GDM1 (cell line): ENCODE results near the gene CANX.

ENCODE experiments used
- DNase-seq: peaks from one replicate; lab custom pipeline; 2025; lab: John Stamatoyannopoulos, UW

Gene CANX

DNA sequence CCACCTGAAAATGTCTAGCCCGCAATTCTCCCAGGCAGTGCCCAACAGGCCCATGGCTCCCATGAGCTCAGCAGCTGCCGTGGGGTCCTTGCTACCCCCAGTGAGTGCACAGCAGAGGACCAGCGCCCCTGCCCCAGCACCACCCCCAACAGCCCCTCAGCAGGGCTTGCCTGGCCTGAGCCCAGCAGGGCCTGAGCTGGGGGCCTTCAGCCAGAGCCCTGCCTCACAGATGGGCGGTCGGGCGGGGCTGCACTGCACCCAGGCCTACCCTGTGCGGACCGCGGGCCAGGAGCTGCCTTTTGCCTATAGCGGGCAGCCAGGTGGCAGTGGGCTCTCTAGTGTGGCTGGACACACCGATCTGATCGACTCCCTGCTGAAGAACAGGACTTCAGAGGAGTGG lies 75.7 kb downstream of the CANX start:
- DNase-seq, result no peak

GRCh38 chr5:179776411-179776938 lies 77.7 kb downstream of the CANX start:
- no peak for DNase-seq

- no peak for DNase-seq
Observed at GRCh38 chr5:179777456-179777855, 78.7 kb downstream of the CANX start.

DNA sequence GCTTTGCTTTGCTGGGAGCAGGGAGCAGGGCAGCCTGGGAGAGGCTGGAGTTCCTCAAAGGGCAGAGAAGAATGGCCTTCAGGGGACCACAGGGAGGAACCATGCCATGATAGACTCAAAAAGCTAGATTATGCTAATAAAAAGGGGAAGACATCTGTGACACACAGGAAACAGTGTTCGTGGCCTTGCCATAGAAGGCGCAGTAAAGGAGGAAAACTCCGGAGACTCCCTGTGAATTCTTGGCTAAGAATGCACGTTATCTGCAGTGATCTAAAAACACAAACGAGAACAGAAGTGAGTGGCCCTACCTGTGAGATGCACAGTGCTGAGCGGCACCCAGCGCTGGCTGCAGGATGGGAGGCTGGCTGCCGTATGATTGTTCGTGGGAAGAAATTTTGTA lies 79.1 kb downstream of the CANX start:
- DNase-seq, result no peak

DNA sequence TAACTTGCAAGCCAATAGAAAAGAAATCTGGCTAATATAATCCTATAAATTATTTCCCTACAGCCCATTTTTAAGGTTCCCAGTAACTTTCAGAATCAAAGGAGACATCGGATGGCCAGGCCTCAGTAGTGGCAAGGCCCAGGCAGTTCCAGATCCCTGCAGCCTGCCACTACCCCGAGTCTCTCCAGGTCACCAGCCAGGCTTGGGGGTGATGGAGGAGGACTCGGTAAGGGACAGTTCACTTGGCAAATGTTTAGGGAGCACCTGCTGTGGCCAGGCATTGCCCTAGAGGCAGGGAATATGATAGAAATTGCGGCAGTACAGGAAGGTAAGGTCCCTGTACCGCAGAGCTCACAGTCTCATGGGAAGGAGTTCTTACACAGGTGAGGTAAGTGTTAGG lies 79.8 kb downstream of the CANX start:
- no peak for DNase-seq

DNA sequence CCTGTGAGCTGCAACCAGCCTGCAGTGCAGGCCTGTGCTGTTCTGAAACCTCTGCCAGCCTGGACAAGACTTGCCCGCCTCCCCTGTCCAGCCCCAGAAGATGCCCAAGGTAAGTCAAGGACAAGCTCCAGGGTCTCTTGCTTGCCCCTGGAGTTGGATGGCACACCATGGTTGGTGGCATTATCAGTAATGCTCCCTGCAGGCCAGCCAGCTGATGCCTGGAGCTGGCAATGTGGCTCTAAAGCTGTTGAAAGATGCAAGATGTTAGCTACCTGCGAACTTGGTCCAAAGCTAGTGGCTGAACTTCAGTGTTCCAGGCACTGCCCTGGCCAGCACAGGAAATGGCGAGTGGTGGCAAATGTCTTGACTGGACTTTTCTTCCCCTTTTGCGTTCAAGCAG lies 81.1 kb downstream of the CANX start:
- no peak for DNase-seq

DNA sequence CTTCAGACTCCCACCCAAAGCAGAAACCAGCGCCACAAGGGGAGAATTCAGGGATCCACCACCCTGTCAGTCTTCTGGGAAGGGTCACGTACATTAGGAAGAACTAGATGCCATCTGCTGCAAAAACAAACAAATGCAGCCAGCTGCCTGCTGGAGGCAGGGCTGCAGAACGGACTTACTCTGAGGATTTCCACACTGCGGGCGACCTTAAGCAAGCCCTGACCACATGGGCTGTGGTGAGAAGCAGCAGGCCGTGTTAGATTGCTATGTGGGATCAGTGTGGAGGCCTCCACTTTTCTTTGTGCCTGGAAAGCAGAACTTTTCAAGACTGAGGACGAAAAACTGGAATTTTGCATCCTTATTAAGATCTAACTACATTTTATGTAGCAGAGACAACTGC lies 81.6 kb downstream of the CANX start:
- no peak for DNase-seq
